Measurements from ENCODE around the gene PNPLA1. TPM values are rescaled to one million over a fixed set of nuclear protein-coding genes. Genes with fewer than 3 reads are reported as not detected.

The PNPLA1 gene
- total RNA-seq, 4 donors from 2014 or later: not detected

GRCh38 chr6:36248980-36249379 is 20.9 kb upstream of the PNPLA1 start:
- no peak for TF ChIP-seq POLR2A (IDR thresholded peaks at IDR 0.05)
- TF ChIP-seq, protein P1, sequence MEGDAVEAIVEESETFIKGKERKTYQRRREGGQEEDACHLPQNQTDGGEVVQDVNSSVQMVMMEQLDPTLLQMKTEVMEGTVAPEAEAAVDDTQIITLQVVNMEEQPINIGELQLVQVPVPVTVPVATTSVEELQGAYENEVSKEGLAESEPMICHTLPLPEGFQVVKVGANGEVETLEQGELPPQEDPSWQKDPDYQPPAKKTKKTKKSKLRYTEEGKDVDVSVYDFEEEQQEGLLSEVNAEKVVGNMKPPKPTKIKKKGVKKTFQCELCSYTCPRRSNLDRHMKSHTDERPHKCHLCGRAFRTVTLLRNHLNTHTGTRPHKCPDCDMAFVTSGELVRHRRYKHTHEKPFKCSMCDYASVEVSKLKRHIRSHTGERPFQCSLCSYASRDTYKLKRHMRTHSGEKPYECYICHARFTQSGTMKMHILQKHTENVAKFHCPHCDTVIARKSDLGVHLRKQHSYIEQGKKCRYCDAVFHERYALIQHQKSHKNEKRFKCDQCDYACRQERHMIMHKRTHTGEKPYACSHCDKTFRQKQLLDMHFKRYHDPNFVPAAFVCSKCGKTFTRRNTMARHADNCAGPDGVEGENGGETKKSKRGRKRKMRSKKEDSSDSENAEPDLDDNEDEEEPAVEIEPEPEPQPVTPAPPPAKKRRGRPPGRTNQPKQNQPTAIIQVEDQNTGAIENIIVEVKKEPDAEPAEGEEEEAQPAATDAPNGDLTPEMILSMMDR (IDR thresholded peaks at IDR 0.05 in 4 of 5, conservative IDR thresholded peaks at IDR 0.05 in 1 of 5): no peak

DNA sequence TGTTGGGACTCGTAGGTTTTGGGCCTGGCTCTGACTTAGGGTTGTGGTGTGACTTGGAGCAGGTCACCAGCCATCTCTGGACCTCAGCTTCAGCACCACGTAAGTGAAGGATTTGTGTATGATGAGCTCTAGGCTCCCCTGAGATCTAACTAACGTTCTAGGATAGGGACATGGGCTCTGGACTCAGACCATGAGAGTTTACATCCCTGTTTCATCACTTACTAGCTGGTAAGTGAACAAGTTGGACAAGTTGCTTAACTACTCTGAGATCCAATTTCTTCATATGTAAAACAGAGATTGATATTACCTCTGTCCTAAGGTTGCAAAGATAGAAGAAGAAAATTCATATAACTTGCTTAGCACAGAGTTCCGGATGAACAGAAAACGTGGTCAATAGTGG is 20.3 kb upstream of the PNPLA1 start:
- Histone ChIP-seq H3K36me3 (no peaks in the 10 kb centered on the region), H3K9me3 (no peaks in the 10 kb centered on the region), H3K4me3 (no peak overlapping the region), H3K27me3 (no peaks in the 10 kb centered on the region), H3K4me1 (no peaks in the 10 kb centered on the region), H3K27ac (no peak overlapping the region)
- in situ Hi-C loops (cut with MboI; ENCODE audit: low sequenced_read_pairs in 4 of 4) (no loop called here), intact Hi-C loops (cut with DNase I; ENCODE audit: low total_unique reads) (no loop called here)
- TF ChIP-seq POLR2A (IDR thresholded peaks at IDR 0.05): no peak
- TF ChIP-seq, protein P1 (IDR thresholded peaks at IDR 0.05 in 4 of 5, conservative IDR thresholded peaks at IDR 0.05 in 1 of 5): no peak
- DNase-seq (no peak), ATAC-seq (no peak)

More at GRCh38 chr6:36248980-36249379, 20.9 kb upstream of the PNPLA1 start:
- Histone ChIP-seq H3K4me1 (no peaks in the 10 kb centered on the region), H3K27ac (no peak overlapping the region), H3K4me3 (no peak overlapping the region), H3K27me3 (no peaks in the 10 kb centered on the region), H3K36me3 (no peaks in the 10 kb centered on the region), H3K9me3 (no peaks in the 10 kb centered on the region)
- ATAC-seq (no peak), DNase-seq (no peak)
- in situ Hi-C loops (cut with MboI; ENCODE audit: low sequenced_read_pairs in 4 of 4) (no loop called here), intact Hi-C loops (cut with DNase I; ENCODE audit: low total_unique reads) (no loop called here)

- Histone ChIP-seq H3K9me3 (no peaks in the 10 kb centered on the region), H3K36me3 (no peaks in the 10 kb centered on the region), H3K4me1 (no peaks in the 10 kb centered on the region), H3K27ac (no peak overlapping the region), H3K4me3 (no peak overlapping the region), H3K27me3 (no peaks in the 10 kb centered on the region)
- intact Hi-C loops (cut with DNase I; ENCODE audit: low total_unique reads) (no loop called here), in situ Hi-C loops (cut with MboI; ENCODE audit: low sequenced_read_pairs in 4 of 4) (no loop called here)
- DNase-seq (no peak), ATAC-seq (no peak)
- no peak for TF ChIP-seq POLR2A (IDR thresholded peaks at IDR 0.05)
- TF ChIP-seq, protein P1 (IDR thresholded peaks at IDR 0.05 in 4 of 5, conservative IDR thresholded peaks at IDR 0.05 in 1 of 5): no peak
Observed at GRCh38 chr6:36252005-36252404, 17.9 kb upstream of the PNPLA1 start.

DNA sequence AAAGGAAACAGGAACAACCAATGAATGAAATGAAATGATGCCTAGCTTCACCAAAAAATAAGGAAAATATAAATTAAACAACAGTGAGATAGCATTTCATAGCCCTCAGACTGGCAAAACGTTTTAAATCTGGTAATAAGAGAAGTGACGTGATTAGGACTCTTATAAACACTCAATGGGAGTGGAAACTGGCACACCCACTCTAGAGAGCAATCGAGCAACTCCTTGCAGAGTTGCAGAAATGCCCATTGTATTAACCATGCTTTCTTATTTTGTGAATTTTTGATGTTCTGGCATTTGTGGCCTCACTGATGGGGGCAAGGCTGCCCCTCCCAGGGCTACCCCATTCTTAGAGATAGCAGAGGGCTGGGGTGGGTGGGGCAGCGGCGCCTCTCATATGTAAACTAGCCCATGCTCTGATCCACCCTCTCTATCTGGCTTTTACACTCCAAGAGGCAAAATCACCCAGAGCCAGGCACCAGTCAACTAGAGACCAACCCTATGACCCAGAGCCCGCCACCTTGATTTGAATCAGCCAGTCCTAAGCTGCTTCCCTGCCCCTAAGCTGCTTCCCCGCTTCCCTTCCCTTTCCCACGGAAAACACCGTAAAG is 6.4 kb upstream of the PNPLA1 start:
- no peak for ATAC-seq
- Histone ChIP-seq H3K9me3 (no peaks in the 10 kb centered on the region), H3K27ac (no peak overlapping the region), H3K27me3 (peaks cover 0 to 3% (median 0%) of the 10 kb centered on the region in 3 donors), H3K36me3 (no peaks in the 10 kb centered on the region), H3K4me3 (no peak overlapping the region), H3K4me1 (no peaks in the 10 kb centered on the region)
- TF ChIP-seq, protein P1 (IDR thresholded peaks at IDR 0.05 in 4 of 5, conservative IDR thresholded peaks at IDR 0.05 in 1 of 5): no peak
- in situ Hi-C loops (cut with MboI; ENCODE audit: low sequenced_read_pairs in 4 of 4) (no loop called here), intact Hi-C loops (cut with DNase I; ENCODE audit: low total_unique reads) (no loop called here)
- no peak for DNase-seq

- DNase-seq (no peak), ATAC-seq (no peak)
- Histone ChIP-seq H3K36me3 (no peaks in the 10 kb centered on the region), H3K27me3 (peaks cover 11 to 18% (median 13%) of the 10 kb centered on the region in 3 donors), H3K9me3 (no peaks in the 10 kb centered on the region), H3K4me1 (no peaks in the 10 kb centered on the region), H3K27ac (no peak overlapping the region), H3K4me3 (no peak overlapping the region)
- TF ChIP-seq, protein P1 (IDR thresholded peaks at IDR 0.05 in 4 of 5, conservative IDR thresholded peaks at IDR 0.05 in 1 of 5): no peak
- TF ChIP-seq POLR2A (IDR thresholded peaks at IDR 0.05): no peak
- in situ Hi-C loops (cut with MboI; ENCODE audit: low sequenced_read_pairs in 4 of 4) (no loop called here), intact Hi-C loops (cut with DNase I; ENCODE audit: low total_unique reads) (no loop called here)
Observed at GRCh38 chr6:36265744-36266143, 4.1 kb upstream of the PNPLA1 start.

Measured in gastrocnemius medialis (tissue), 4 donors.